Omental fat pad (tissue), 4 donors: Measurements from ENCODE around the gene MBLAC1. TPM values are rescaled to one million over a fixed set of nuclear protein-coding genes. Genes with fewer than 3 reads are reported as not detected.

Experiments used
- ATAC-seq: fragments of 150-250 bp; one replicate; pipeline ENCODE4 v1.9.1; 2016; ENCODE audit warnings: mild to moderate bottlenecking, moderate library complexity; ENCODE audit not compliant: low FRiP score
- DNase-seq: peaks from one replicate; pipeline ENCODE4 v3.0.0-alpha.2; 2019; ENCODE audit warnings: low spot score
- total RNA-seq, 4 donors: library from RNA; depleted of rRNA; stranded (reverse); fragments of >200 nt; gene quantifications; one replicate each; pipeline ENCODE4 v1.1.0, GENCODE V29; 2016
- TF ChIP-seq, protein P1 (sequence below), 3 donors: fragments of 450-650 bp; IDR thresholded peaks; one replicate each; pipeline ENCODE4 v1.5.1; 2016 to 2017; ENCODE audit warnings: antibody characterized with exemption in 3 of 3, mild to moderate bottlenecking in 3 of 3, moderate library complexity in 2 of 3

Gene MBLAC1
- total RNA-seq, 4 donors from 2014 or later = 1.3 to 2.9 (median 1.7) TPM

DNA sequence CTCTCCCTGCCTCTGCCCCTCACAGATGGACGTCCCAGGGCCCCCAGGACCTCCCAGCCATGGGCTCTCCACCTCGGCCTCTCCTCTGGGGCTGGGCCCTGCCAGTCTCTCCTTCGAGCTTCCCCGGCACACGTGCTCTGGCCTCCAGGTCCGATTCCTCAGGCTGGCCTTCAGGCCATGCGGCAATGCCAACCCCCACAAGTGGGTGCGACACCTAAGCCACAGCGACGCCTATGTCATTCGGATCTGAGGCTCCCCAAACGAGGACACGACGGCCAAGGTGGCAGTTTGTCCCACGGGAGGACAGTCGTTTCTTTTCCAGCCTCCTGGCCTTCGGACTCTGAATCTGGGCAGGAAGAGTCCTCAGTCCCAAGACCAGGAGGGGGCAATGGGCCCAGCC, 20.1 kb upstream of the MBLAC1 start:
- TF ChIP-seq, protein P1, sequence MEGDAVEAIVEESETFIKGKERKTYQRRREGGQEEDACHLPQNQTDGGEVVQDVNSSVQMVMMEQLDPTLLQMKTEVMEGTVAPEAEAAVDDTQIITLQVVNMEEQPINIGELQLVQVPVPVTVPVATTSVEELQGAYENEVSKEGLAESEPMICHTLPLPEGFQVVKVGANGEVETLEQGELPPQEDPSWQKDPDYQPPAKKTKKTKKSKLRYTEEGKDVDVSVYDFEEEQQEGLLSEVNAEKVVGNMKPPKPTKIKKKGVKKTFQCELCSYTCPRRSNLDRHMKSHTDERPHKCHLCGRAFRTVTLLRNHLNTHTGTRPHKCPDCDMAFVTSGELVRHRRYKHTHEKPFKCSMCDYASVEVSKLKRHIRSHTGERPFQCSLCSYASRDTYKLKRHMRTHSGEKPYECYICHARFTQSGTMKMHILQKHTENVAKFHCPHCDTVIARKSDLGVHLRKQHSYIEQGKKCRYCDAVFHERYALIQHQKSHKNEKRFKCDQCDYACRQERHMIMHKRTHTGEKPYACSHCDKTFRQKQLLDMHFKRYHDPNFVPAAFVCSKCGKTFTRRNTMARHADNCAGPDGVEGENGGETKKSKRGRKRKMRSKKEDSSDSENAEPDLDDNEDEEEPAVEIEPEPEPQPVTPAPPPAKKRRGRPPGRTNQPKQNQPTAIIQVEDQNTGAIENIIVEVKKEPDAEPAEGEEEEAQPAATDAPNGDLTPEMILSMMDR (IDR thresholded peaks at IDR 0.05) = no peak
- no peak for ATAC-seq
- no peak for DNase-seq

DNA sequence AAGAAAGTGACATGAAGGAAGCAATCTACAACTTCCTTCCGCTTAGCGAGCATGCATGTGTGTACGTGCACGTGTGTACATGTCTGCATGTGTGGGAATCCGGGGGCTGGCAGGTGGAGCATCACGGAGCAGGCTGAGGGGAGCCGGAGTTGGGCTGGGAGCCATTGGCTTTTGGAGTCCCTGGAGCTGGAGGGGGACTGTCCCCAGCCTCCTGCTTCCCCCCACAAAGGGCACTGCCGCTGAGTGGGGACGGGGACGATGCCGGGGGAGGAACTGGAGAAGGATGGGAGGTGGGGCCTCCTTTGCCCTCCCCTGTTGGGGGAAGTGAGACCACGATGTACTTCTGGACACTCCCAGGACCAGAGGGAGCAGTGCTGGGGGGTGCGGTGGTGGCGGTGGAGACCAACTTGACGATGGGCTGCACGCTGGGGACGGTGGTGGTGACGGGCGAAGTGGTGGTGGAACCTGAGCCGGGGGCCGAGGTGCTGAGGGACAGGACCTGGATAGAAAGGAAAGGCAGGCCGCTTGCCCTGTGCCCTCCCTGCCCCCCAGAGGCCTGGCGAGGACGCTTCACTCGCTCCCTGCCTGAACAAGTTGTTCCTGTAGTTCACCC, 19.5 kb upstream of the MBLAC1 start:
- no peak for ATAC-seq
- DNase-seq = no peak
- TF ChIP-seq, protein P1 (IDR thresholded peaks at IDR 0.05) = no peak

DNA sequence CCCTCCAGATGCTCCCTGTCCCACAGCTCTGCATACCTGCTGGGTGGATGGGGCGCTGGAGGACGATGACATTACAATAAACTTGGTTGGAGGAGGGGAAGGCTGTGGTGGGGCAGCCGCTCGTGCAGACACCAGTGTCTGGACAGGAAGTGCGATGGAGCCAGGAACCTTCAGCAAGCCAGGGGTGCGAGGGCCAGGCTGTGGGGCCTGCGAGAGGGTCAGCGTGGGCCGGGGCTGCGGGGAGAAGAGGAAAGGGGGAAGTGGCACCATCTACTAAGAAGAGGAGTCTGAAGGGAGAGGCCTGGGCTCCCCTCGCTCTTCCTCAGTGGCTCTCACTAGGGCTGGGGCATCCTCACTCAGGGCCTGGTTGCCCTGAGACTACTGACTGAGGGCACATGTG, 18.9 kb upstream of the MBLAC1 start:
- DNase-seq (no peak), ATAC-seq (no peak)
- TF ChIP-seq, protein P1 (IDR thresholded peaks at IDR 0.05) = no peak

DNA sequence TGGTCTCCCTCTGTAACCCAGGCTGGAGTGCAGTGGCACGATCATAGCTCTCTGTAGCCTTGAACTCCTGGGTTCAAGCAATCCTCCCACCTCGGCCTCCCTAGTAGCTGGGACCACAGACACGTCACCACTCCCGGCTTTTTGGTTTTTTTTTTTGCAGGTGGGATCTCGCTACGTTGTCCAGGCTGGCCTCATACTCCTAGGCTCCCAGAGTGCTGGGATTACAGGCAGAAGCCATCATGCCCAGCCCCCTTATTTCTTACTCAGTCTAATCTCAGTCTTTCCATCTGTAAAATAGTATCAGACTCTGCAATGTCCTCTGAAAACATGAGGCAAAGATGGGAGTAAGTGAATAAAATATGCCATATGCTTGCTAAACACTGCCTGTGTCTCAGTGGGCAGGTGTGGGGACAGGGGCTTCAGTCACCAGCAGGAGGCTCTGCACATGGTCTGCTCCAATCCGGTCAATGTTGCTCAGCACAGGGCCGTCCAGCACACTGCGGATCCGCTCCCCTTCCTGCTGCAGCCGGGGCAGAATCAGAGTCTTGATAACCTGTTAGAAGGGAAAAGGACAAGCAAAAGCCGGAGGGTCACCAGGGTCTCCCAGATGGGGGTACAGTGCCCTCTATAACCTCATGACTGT, 17.1 kb upstream of the MBLAC1 start:
- ATAC-seq (no peak), DNase-seq (no peak)
- TF ChIP-seq, protein P1 (IDR thresholded peaks at IDR 0.05) = no peak

DNA sequence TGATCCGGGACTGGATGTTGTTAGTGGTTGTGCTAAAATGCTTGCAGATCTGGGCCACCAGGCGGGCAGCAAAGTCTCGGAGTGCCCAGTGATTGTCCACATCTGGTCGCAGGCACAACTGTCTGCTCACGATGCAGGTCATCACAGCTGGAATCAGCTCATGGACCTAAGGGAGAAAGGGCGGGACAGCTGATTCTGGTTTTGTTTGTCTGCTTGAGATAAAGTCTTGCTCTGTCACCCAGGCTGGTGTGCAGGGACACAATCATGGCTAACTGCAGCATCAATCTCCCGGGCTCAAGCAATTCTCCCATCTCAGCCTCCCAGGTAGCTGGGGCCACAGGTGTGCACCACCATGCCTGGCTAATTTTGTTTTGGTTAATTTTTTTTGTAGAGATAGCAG, 15.6 kb upstream of the MBLAC1 start:
- DNase-seq (no peak), ATAC-seq (no peak)
- TF ChIP-seq, protein P1 (IDR thresholded peaks at IDR 0.05) = no peak

DNA sequence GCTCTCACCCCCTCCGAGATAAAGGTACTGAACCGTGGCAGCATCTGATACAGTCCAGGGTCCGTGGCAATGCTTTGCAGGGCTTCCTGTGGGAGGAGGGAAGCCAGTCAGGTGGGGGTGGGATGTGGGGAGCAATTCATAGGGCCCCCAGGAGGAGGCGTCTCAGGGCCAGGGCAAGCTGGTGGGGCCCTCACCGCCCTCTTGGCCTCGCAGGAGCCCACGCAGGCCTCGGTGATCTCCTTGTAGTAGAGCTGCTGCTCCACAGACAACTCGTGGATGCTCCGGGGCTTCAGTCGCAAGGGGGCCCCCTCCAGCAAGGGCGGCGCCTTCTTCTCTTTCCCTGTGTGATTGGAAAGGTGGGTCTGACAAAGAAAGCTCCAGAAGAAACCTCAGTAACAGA, 14.9 kb upstream of the MBLAC1 start:
- DNase-seq (no peak), ATAC-seq (no peak)
- TF ChIP-seq, protein P1 (IDR thresholded peaks at IDR 0.05) = no peak

DNA sequence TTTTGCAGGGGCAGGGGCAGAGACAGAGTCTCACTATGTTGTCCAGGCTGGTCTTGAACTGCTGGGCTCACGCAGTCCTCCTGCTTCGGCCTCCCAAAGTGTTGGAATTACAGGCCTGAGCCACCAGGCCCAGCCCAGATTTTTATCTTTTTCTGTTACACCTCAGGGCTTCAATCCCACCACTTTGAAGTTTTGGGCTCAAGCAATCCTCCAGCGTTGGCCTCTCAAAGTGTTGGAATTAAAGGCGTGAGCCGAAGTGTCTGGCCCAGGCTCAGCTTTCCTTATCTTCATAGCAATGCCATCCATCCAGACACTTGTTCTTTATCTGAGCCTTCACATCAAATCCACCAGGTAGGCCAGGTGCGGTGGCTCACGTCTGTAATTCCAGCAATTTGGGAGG, 11.7 kb upstream of the MBLAC1 start:
- TF ChIP-seq, protein P1 (IDR thresholded peaks at IDR 0.05) = no peak
- DNase-seq (no peak), ATAC-seq (no peak)
